Fibroblast of lung (primary cell): ENCODE results near the gene FBXL17.

Experiments
- EZH2 ChIP-seq: IDR thresholded peaks from 2 replicates; pipeline ENCODE4 v1.5.1; 2012; ENCODE audit warnings: low read length, control low read depth, mild to moderate bottlenecking; ENCODE audit errors: missing control alignments
- TF ChIP-seq, protein P1 (sequence below), 2 donors: IDR thresholded peaks in 1 of 2; conservative IDR thresholded peaks in 1 of 2; 1 replicate in 1 of 2; 2 replicates in 1 of 2; pipeline ENCODE4 v1.5.1; 2011 to 2012; ENCODE audit warnings: low read length in 2 of 2, control low read depth in 1 of 2, inconsistent platforms in 1 of 2, low read depth in 1 of 2, mild to moderate bottlenecking in 1 of 2

DNA sequence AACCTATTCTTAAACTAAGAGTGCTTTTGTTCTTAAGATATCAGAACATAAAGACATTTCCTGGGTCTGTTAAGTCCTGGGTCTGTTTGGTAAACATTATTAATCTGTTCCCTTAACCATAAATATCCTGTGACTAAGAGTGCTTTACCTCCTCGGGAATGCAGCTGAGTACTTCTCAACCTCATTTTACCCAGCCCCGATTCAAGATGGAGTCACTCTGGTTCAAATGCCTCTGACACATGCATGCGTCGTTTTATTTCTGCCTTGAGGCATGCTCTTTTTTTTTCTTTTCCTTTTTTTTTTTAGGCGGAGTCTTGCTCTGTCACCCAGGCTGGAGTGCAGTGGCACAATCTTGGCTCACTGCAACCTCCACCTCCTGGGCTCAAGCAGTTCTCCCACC, 39.8 kb upstream of the FBXL17 start:
- TF ChIP-seq, protein P1, sequence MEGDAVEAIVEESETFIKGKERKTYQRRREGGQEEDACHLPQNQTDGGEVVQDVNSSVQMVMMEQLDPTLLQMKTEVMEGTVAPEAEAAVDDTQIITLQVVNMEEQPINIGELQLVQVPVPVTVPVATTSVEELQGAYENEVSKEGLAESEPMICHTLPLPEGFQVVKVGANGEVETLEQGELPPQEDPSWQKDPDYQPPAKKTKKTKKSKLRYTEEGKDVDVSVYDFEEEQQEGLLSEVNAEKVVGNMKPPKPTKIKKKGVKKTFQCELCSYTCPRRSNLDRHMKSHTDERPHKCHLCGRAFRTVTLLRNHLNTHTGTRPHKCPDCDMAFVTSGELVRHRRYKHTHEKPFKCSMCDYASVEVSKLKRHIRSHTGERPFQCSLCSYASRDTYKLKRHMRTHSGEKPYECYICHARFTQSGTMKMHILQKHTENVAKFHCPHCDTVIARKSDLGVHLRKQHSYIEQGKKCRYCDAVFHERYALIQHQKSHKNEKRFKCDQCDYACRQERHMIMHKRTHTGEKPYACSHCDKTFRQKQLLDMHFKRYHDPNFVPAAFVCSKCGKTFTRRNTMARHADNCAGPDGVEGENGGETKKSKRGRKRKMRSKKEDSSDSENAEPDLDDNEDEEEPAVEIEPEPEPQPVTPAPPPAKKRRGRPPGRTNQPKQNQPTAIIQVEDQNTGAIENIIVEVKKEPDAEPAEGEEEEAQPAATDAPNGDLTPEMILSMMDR (conservative IDR thresholded peaks at IDR 0.05 in 1 of 2, IDR thresholded peaks at IDR 0.05 in 1 of 2; ENCODE audit: low read depth in 1 of 2, low read length in 2 of 2), result no peak
- TF ChIP-seq EZH2, result no peak
